ENCODE data around the gene JOSD2.

Gene JOSD2

GRCh38 chr19:50512999-50513745 is 2.2 kb upstream of the JOSD2 start:
- no peak for DNase-seq

GRCh38 chr19:50512112-50512998 is 1.4 kb upstream of the JOSD2 start:
- DNase-seq, result no peak

- DNase-seq, result no peak
Measured at GRCh38 chr19:50510700-50511068, 307 bp downstream of the JOSD2 start.

- DNase-seq, result no peak
Measured at GRCh38 chr19:50510121-50510670, 795 bp downstream of the JOSD2 start.

- DNase-seq, result no peak
Measured at GRCh38 chr19:50509366-50509765, 1.6 kb downstream of the JOSD2 start.

GRCh38 chr19:50508843-50509190 is 2.2 kb downstream of the JOSD2 start:
- no peak for DNase-seq

DNA sequence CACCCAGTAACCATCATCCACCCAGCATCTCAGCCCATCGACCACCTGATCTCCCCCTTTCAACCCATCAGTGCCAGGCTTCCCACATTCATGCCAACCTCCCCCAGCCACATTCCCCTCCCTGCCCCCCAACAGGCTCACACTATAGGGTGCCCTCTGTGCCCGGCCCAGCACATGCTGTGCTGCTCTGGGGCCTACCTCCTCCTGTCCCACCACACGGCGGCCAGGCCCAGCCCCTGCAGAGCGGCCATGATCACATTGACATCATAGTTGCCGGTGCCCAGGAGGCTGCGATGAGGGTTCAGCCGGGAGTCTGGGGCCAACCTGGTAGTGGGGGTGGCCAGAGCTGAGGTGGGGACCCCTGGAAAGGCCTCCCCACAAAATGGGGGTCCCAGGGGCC is 3.6 kb downstream of the JOSD2 start:
- no peak for DNase-seq

DNA sequence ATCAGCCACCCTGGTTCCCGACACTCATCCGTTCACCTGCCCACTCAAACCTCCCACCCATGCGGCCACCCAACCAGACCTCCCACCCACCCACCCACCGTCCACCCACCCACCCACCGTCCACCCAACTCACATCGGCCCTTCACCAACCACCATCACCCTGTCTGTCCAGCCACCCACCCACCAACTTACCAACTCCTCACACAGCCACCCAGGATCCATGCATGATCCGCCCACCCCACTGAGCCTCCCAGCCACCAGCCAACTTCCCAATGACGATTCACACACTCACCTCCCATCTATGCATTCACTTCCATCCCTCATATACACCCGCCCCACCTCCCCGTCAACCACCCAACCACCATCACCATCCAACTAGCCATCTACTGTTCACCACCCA is 4.3 kb downstream of the JOSD2 start:
- no peak for DNase-seq

DNA sequence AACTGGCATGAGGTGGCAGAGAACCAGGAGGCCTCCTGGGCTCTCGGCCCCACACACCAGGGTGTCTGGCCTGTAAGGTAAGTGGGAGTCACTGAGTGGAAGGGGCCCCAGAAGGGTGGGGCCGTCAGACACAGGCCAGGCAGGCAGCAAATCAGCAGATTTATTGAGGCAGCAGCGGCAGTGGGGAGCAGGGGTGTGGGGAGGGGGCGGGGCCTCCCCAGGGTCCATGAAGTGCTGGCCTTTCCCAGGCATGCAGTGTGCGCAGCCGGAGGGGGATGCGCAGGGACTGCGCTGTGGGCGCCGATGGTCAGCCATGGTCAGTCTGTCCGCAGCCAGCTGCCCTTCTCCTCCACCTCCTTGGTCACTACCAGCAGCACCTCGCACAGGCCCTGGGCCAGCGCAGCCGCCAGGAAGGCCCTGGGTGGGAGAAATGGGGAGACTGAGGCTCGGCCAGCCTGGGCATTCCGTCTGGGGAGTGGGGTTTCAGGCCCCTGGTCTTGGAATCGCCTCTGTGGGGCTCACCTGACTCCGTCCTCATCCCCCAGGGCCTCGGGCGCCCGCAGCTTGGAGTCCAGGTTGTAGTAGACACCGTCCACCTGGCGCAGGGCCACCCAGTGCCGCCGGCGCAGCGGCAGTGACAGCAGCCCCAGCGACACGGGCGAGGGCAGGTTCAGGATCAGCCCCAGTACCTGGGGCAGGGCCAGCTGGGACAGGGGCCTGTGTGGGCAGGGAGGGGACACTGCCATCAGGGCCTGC is 5.0 kb downstream of the JOSD2 start:
- DNase-seq, result no peak

DNA sequence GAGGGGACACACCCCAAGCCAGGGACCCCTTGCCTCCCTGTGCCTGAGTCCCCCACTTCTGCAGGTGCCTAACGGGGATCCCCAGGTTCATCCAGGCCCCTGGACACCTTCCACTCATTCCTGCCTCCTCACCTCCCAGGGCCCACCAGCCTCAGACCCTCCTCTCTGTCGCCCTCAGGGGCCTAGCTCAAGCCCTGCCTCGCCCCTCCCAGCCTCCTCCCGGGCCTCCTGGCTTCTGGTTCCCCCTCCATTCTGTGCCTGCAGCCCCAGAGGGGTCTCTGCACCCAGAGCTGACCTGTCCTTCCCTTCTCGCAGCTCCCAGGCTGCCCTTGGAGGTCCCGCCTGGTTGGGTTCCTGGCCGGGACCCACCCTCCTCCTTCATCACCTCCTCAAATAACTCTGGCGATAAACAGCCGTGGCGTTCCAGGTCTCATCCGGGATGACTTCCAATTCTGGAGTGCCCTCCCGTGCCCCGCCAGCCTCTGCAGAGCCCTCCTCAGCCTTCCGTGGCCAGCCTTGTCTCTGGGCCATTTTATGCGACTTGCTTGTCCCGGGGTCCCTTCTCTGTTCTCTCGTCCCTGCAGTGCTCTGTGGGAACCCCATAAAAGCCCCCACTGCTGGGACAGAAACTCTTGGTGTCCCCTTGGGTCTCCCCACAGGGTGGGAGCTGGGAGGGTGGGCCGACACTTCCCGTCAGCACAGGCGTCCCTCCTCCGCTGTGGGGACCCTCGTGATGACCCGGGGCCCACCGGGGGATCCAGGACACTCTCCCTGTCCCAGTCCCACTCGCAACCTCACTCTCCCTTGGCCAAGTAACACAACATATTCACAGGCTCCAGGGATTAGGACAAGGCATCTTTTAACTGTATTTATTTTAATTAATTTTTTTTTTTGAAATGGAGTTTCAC is 9.2 kb downstream of the JOSD2 start:
- DNase-seq, result no peak

GRCh38 chr19:50501186-50501567 is 9.8 kb downstream of the JOSD2 start:
- no peak for DNase-seq

DNA sequence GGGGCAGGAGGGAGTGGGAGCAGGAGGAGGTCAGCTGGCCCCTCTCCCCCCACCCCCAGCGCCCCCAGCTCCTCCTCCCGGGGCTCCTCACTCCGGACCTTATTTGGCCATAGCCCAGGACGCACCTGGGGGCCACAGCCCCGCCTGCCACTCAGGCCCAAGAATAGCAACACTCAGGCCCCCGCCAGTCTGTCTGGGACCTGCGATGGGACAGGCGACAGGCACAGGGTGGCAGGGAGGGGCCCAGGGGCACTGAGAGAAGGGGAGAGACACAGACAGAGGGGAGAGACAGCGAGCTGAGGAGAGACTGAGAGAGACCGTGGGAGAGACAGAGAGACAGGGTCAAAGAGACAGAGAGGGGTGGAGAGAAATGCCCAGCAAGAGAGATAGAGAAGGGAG is 10.2 kb downstream of the JOSD2 start:
- no peak for DNase-seq

DNA sequence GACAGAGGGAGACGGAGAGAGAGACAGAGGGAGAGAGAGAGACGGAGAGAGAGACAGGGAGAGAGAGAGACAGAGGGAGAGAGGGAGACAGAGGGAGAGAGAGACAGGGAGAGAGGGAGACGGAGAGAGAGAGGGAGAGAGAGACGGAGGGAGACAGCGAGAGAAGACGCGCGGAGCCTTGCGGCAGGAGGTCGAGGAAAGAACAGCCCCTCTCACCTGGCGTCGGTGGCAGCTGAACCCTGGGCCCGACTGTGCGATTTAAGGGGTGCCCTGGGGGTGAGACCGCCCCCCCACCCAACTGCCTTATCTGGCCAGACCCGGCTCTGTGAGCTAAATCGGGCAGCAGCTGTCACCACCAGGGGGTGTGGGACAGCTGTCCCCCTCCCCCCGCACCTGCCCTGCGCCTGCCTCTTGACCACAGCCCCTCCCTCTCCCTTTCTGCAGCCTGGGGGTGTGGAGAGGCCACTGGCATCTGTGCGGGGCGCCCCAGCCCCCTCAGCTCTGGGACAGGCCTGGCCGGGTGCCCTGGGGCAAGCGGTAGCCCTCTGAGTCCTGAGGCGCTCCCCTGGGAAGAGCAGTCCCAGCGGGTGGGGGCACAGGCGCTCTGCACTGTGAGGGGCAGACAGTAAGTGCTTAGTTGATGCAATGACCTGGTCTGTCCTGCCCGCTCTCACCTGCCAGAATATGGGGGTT is 10.8 kb downstream of the JOSD2 start:
- DNase-seq, result no peak

DNA sequence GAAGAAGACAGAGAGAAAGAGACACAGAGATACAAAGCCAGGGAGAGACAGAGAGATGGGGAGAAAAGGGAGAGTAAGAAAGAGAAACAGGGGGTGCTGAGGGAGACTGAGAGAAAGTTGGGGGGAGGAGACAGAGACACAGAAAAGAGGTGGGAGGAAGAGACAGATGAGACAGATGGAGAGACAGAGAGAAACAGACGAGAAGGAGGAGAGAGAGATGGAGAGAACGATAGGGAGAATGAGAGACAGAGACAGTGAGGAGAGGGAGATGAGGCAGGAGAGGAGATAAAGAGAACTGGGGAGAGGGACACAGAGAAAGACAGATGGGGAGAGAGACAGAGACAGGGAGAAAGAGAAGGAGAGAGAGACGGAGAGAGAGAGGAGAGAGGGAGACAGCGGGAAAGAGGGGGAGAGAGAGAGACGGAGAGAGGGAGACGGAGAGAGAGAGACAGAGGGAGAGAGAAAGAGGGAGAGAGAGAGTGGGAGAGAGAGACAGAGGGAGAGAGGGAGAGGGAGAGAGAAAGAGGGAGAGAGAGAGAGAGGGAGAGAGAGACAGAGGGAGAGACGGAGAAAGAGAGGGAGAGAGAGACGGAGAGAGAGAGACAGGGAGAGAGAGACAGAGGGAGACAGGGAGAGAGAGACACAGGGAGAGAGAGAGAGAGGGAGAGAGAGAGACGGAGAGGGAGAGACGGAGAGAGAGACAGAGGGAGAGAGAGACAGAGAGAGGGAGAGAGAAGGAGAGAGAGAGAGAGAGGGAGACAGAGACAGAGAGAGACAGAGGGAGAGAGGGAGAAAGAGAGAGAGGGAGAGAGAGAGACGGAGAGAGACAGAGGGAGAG is 12.6 kb downstream of the JOSD2 start:
- no peak for DNase-seq

GRCh38 chr19:50497022-50497405 is 14.0 kb downstream of the JOSD2 start:
- DNase-seq, result no peak

DNA sequence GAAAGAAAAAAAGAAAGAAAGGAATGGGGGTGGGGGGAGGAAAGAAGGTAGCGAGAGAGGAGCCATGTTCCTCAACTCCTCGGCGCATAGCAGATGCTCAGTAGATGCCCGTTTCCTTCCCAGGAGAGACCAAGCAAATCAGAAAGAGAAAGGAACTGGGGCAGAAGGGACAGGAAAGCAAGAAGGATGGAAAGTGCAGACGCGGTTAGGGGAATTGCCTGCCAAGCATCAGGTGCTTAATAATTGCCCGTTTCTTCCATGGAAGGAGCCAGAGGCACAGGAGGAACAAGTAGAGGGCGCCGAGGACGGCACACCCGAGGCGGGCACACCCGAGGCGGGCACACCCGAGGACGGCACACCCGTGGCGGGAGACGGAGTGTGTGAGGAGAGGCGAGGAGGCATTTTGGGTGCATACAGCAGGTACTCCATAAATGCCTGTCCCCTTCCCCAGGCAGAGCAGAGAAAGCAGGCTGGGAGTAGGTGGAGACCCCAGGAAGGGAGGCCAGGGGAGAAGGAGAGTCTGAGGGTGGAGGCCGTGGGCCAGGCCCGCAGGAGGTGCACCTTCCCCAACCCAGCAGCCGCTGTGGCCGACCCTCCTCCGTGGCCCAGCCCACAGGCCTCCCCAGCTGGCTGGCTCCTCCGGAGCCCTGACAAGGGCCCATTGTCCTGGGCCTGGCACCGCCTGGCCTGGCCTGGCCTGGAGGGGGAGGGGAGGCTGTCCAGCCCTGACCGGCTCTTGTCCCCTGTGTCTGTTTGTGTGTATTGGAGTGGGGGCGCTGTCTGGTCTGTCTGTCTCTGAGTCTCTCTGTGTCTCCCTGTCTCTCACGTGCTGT is 14.6 kb downstream of the JOSD2 start:
- DNase-seq, result no peak

DNA sequence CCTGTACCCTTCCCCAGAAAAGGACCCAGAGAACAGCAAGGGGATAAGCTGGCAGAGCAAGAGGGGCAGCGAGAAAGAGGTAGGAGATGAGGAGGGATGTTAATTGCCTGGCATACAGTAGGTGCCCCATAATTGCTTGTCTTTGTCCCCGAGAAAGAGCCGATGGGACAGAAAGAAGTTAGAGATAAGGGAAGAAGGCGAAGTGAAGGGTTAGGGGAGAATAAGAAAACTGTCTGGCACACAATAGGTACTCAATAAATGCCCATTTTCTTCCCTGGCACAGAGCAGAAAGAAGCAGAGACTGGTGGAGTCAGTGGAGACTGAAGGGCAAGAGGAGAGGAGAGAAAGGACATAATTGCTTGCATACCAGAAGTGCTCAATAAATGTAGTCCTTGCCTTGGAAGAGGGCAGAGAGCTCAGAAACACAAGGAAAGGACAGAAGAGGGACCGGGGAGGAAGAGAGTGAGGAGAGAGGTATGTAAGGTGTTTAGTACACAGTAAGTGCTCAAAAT is 15.9 kb downstream of the JOSD2 start:
- no peak for DNase-seq

DNA sequence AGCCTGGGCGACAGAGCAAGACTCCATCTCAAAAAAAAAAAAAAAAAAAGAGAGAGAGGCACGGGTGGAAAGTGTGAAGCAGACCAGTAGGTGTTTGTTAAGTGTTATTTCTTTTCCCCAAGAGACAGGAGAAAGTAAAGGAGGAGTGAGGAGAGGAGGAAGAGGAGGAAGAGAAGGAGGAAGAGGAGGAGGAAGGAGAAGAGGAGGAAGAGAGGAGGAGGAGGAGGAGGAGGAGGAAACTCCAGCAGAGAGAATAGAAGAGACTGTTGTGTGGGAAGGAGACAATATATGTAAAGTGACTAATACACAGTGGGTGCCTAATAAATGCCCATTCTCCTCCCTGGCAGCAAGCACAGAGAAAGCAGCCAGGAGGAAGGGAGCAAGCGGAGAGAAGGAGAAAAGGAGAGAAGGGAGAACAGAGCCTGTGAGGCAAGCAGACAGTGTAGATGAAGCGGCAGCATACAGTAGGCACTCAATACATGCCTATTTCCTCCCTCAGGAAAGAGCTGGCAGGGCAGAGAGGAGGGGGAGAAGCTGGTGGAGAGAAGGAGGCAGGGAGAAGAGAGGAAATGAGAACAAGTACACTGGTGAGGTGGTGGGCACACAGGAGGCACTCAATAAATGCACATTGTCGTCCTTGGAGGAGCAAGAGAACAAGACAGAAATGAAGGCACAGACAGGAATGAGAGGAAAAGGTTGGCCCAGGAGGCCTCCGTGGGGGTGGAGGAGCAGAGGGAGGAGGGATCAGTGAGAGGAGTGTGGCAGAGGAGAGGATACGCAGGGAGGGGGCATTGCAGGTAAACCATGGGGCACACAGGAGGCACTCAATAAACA is 16.6 kb downstream of the JOSD2 start:
- DNase-seq, result no peak

DNA sequence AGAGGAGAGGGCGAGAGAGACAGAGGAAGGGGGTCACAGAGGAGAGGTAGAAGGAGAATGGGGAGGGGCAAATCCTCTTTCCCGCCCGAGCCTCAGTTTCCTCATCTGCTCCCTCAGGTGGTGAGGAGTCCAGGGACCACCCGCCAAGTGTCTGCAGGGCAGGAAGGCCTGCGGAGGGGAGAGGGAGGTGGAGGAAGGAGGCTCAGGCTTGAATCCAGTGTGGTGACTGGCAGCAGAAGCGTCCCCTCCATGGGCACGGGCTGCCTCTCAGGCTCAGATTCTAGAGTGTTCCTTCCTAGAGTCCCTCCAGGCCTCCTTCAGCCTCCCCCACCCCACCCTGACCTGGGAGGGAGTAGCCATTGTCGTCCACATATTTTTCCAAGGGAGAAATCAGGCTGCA is 17.8 kb downstream of the JOSD2 start:
- no peak for DNase-seq
